Mesendoderm (in vitro differentiated cells): ENCODE data around the gene FAAP20.

ENCODE experiments used
- DNase-seq: peaks from one replicate; pipeline ENCODE4 v3.0.0; 2013
- H2AK5ac ChIP-seq: 2 replicates; pipeline ENCODE4 v1.6.1; 2013; ENCODE audit warnings: low read length, inconsistent platforms
- H2BK120ac ChIP-seq: 2 replicates; pipeline ENCODE4 v1.6.1; 2013; ENCODE audit warnings: low read depth, mild to moderate bottlenecking, low read length, moderate library complexity, mixed read lengths
- H2BK15ac ChIP-seq: replicated peaks from 2 replicates; pipeline ENCODE4 v1.6.1; 2013; ENCODE audit warnings: low read depth, mild to moderate bottlenecking, moderate library complexity
- H2BK5ac ChIP-seq: 2 replicates; pipeline ENCODE4 v1.6.1; 2013; ENCODE audit warnings: low read length, inconsistent platforms
- H3K18ac ChIP-seq: 2 replicates; pipeline ENCODE4 v1.6.1; 2013; ENCODE audit warnings: mild to moderate bottlenecking, low read length, mixed read lengths
- H3K23ac ChIP-seq: one replicate; pipeline ENCODE4 v1.6.1; 2013; ENCODE audit warnings: low read length
- H3K27ac ChIP-seq: 2 replicates; pipeline ENCODE4 v1.5.1; 2013; ENCODE audit warnings: low read depth, mild to moderate bottlenecking, inconsistent platforms, low read length, moderate library complexity
- H3K27me3 ChIP-seq: 2 replicates; pipeline ENCODE4 v1.6.1; 2013; ENCODE audit warnings: low read length, control low read depth, mild to moderate bottlenecking, inconsistent platforms; ENCODE audit not compliant: insufficient read depth, poor library complexity
- H3K36me3 ChIP-seq: 2 replicates; pipeline ENCODE4 v1.6.1; 2013; ENCODE audit warnings: low read length, inconsistent platforms; ENCODE audit not compliant: control insufficient read depth, insufficient read depth
- H3K4ac ChIP-seq: one replicate; pipeline ENCODE4 v1.6.1; 2013; ENCODE audit warnings: low read depth, mild to moderate bottlenecking, low read length, moderate library complexity
- H3K4me1 ChIP-seq: 2 replicates; pipeline ENCODE4 v1.6.1; 2013; ENCODE audit warnings: low read depth, low read length, inconsistent platforms; ENCODE audit not compliant: control insufficient read depth
- H3K4me2 ChIP-seq: 2 replicates; pipeline ENCODE4 v1.6.1; 2013; ENCODE audit warnings: low read length
- H3K4me3 ChIP-seq: 2 replicates; pipeline ENCODE4 v1.5.1; 2013; ENCODE audit warnings: mild to moderate bottlenecking, low read length
- H3K56ac ChIP-seq: one replicate; pipeline ENCODE4 v1.6.1; 2013; ENCODE audit warnings: low read length
- H3K79me1 ChIP-seq: 2 replicates; pipeline ENCODE4 v1.6.1; 2013; ENCODE audit warnings: low read length, inconsistent platforms
- H3K79me2 ChIP-seq: 2 replicates; pipeline ENCODE4 v1.6.1; 2013; ENCODE audit warnings: mild to moderate bottlenecking, low read length; ENCODE audit not compliant: control insufficient read depth, insufficient read depth
- H3K9ac ChIP-seq: 2 replicates; pipeline ENCODE4 v1.6.1; 2013; ENCODE audit warnings: low read length, inconsistent platforms
- H4K5ac ChIP-seq: one replicate; pipeline ENCODE4 v1.6.1; 2013; ENCODE audit warnings: low read length
- H4K8ac ChIP-seq: one replicate; pipeline ENCODE4 v1.6.1; 2013; ENCODE audit warnings: low read depth, mild to moderate bottlenecking, control low read depth, low read length, moderate library complexity
- WGBS: extraction: QIAGEN DNeasy Blood & Tissue Kit; methylation state at CpG from one replicate; pipeline ENCODE4 v1.1.7; 2013; ENCODE audit warnings: low lambda C conversion rate, missing lambda C conversion rate; ENCODE audit not compliant: insufficient coverage; ENCODE audit errors: extremely low coverage; 5-methylcytosine and 5-hydroxymethylcytosine counted together

Gene FAAP20

DNA sequence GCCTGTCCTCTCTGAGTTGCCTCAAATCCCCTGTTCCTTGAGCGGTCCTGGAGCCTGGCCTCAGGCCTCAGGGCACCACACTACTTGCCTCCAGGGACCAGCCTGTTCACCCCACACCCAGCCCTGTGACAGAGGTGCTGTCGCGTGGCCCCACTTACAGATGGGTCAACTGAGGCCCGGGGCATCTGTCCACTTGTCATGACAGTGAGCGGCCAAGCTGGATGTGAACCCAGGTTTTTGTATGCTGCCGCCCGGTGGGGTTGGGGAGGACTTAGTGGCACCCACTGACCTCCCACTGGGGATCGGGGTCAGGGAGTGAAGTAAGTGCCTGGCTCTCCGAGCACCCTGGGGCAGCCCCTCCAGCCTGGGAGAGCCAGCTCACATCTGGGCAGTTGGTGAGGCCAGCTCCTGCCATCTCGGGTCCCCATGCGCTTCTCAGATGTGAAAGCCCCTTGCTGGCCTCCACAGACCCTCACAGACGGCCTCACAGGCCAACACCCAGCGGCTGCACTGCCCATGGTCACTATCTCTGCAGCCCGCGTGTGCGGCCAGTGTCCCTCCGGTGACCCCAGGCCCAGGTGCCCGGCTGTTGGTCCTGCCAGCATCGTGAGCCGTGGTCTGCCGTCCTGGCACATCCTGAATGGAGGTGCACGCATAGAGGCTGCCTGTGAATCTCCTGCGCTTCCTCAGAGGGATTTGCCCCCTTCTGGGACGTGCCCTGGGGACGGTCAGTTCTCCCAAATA lies 9.3 kb upstream of the FAAP20 start:
- DNase-seq = no peak
- peak overlapping the region; percentile 94 for H3K9ac ChIP-seq
- H3K56ac ChIP-seq = peak overlapping the region; percentile 99
- H4K5ac ChIP-seq = no peak overlapping the region
- H4K8ac ChIP-seq = no peak overlapping the region
- peak overlapping the region; percentile 97 for H3K4me2 ChIP-seq
- H3K23ac ChIP-seq = no peak overlapping the region
- H3K4me3 ChIP-seq = no peak overlapping the region
- peak overlapping the region; percentile 88 for H2AK5ac ChIP-seq
- no peak overlapping the region for H2BK5ac ChIP-seq
- no peak overlapping the region for H3K4ac ChIP-seq
- WGBS = no CpG with 5 or more reads among the region's 25 CpGs
- no peak overlapping the region for H3K18ac ChIP-seq
- H3K79me2 ChIP-seq = no peaks in the 10 kb centered on the region
- no peaks in the 10 kb centered on the region for H3K36me3 ChIP-seq
- no peaks in the 10 kb centered on the region for H3K27me3 ChIP-seq
- no peak overlapping the region for H3K27ac ChIP-seq
- H3K79me1 ChIP-seq = no peaks in the 10 kb centered on the region
- no peak overlapping the region for H2BK15ac ChIP-seq
- no peak overlapping the region for H2BK120ac ChIP-seq
- H3K4me1 ChIP-seq = peaks cover 1% of the 10 kb centered on the region

DNA sequence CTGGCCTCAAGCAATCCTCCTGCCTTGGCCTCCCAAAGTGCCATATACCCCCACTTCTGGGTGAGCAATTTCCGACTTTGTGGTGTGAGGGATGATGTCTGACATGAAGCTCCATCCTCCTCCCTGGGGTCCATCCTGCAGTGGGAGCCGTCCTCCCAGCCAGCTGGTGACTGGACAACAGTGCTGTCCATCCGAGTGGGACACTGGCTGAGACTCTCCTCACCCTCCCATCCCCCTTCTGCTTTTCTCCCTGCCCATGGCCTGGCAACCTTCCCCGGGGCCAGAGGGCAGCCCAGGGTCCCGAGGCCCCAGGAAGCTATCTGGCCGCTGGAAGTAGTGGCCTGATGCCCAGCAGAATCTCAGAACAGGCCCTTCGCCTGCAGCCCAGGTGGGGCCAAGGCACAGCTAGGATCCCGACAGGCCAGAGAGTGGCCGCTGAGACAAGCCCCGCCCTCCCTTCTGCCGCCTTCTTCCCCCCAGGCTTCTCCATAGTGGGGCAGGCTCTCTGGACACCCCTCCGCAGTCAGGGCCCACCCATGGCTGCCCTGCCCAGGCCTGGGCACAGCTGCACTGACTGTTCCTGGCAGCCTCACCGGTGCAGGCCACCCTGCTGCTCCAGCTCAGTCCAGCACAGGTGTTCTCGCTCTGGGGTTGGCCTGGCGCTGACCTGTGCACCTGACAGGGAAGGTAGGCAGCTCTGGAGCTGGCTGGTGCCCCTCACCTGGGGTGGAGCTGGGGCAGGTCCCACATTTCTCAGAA lies 8.4 kb upstream of the FAAP20 start:
- Histone ChIP-seq H4K5ac (no peak overlapping the region), H3K18ac (no peak overlapping the region), H3K56ac (no peak overlapping the region), H3K4me1 (peaks cover 1% of the 10 kb centered on the region), H3K27me3 (no peaks in the 10 kb centered on the region), H3K4me3 (no peak overlapping the region), H3K27ac (no peak overlapping the region), H3K79me2 (no peaks in the 10 kb centered on the region), H3K4ac (no peak overlapping the region), H3K36me3 (no peaks in the 10 kb centered on the region), H3K4me2 (no peak overlapping the region), H3K23ac (no peak overlapping the region), H4K8ac (no peak overlapping the region), H3K79me1 (no peaks in the 10 kb centered on the region), H2BK120ac (no peak overlapping the region), H2BK15ac (no peak overlapping the region), H2AK5ac (no peak overlapping the region), H3K9ac (no peak overlapping the region), H2BK5ac (no peak overlapping the region)
- WGBS = no CpG with 5 or more reads among the region's 15 CpGs
- DNase-seq = no peak

DNA sequence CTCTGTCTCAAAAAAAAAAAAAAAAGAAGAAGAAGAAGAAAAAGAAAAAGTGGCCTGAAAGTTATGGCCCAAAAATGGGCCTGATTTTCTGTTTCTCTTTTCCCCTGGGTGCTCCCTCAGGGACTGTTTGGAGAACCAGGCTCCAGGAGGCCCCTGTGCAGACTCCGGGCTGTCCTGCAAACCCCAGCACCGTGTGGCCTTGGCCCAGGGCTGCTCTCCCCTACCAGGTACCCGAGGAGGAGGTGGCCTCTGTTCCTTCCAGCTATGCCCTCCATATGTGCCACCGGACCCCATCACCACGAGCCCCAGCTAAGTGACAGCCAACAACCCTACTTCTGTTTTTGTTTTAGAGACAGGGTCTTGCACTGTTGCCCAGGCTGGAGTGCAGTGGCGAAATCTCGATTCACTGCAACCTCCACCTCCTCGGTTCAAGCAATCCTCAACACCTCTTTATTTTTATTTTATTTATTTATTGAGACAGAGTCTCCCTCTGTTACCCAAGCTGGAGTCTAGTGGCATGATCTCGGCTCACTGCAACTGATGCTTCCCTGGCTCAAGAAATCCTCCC lies 7.5 kb upstream of the FAAP20 start:
- WGBS = no CpG with 5 or more reads among the region's 9 CpGs
- H3K27ac ChIP-seq = no peak overlapping the region
- no peak overlapping the region for H3K23ac ChIP-seq
- no peak overlapping the region for H3K18ac ChIP-seq
- no peak overlapping the region for H4K5ac ChIP-seq
- no peak for DNase-seq
- H2BK5ac ChIP-seq = no peak overlapping the region
- no peak overlapping the region for H3K4me3 ChIP-seq
- no peak overlapping the region for H3K4me2 ChIP-seq
- no peak overlapping the region for H2BK120ac ChIP-seq
- no peak overlapping the region for H3K9ac ChIP-seq
- H4K8ac ChIP-seq = no peak overlapping the region
- H3K56ac ChIP-seq = no peak overlapping the region
- no peaks in the 10 kb centered on the region for H3K36me3 ChIP-seq
- H3K4ac ChIP-seq = no peak overlapping the region
- H3K4me1 ChIP-seq = peaks cover 1% of the 10 kb centered on the region
- H3K27me3 ChIP-seq = no peaks in the 10 kb centered on the region
- H3K79me2 ChIP-seq = no peaks in the 10 kb centered on the region
- H3K79me1 ChIP-seq = no peaks in the 10 kb centered on the region
- no peak overlapping the region for H2AK5ac ChIP-seq
- no peak overlapping the region for H2BK15ac ChIP-seq

DNA sequence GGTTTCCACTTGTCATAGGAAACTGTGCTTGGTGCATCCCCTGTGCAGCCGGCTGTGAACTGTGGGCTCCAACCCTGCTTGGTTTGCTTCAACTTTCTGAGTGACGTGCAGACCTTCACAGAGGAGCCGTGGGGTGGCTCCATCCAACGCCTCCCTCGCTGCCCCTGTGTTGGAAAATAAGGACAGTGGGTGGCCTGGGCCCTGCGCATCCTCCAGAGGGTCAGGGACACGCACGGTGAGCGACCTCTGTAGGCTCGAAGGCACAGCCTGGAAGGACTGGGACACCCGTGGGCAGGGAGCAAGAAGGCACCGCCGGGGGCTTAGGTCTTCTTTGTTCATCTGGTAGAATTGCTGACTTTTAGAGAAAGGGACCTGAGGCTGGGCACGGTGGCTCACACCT lies 6.5 kb upstream of the FAAP20 start:
- Histone ChIP-seq H3K79me2 (no peaks in the 10 kb centered on the region), H3K79me1 (no peaks in the 10 kb centered on the region), H4K5ac (no peak overlapping the region), H2AK5ac (no peak overlapping the region), H3K9ac (no peak overlapping the region), H3K4me1 (peaks cover 1% of the 10 kb centered on the region), H4K8ac (no peak overlapping the region), H3K4me3 (no peak overlapping the region), H3K23ac (no peak overlapping the region), H3K4me2 (no peak overlapping the region), H3K27ac (no peak overlapping the region), H3K27me3 (no peaks in the 10 kb centered on the region), H3K4ac (no peak overlapping the region), H3K18ac (no peak overlapping the region), H2BK120ac (no peak overlapping the region), H2BK5ac (no peak overlapping the region), H3K56ac (no peak overlapping the region), H2BK15ac (no peak overlapping the region), H3K36me3 (no peaks in the 10 kb centered on the region)
- WGBS = no CpG with 5 or more reads among the region's 14 CpGs
- DNase-seq = no peak

DNA sequence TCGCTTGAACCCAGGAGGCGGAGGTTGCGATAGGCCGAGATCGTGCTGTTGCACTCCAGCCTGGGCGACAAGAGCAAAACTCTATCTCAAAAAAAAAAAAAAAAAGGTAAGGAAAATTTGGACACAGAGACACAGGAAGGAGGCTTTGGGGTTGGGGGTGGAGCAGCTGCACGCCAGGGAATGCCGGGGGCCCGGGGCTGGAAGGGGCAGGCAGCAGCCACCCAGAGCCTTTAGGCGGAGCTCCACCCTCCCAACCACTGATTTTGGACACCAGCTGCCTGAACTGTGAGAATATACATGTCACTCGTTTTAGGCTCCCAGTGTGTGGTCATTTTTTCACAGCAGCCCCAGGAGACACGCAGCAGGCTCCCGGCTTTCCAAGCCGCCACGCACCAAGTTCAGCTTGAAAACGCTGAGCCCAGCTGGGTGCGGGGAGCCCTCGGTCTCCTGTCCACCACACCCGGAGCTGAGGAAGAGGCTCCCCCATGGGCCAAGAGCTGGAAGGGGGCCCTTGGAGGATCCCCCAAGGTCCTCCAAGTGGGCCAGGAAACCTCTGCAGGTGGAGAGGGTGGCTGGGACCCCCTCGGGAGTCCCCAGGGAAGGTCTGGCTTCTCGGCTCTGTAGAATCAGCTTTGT lies 5.9 kb upstream of the FAAP20 start:
- no peaks in the 10 kb centered on the region for H3K27me3 ChIP-seq
- no peak overlapping the region for H2BK120ac ChIP-seq
- peak overlapping the region; percentile 7 for H3K56ac ChIP-seq
- no peak for DNase-seq
- H2AK5ac ChIP-seq = no peak overlapping the region
- H3K27ac ChIP-seq = no peak overlapping the region
- no peaks in the 10 kb centered on the region for H3K79me1 ChIP-seq
- no peak overlapping the region for H3K23ac ChIP-seq
- H4K8ac ChIP-seq = no peak overlapping the region
- H4K5ac ChIP-seq = no peak overlapping the region
- no peak overlapping the region for H3K4me2 ChIP-seq
- WGBS = no CpG with 5 or more reads among the region's 21 CpGs
- H2BK15ac ChIP-seq = no peak overlapping the region
- no peak overlapping the region for H3K18ac ChIP-seq
- H3K4me3 ChIP-seq = no peak overlapping the region
- H3K4ac ChIP-seq = no peak overlapping the region
- H3K79me2 ChIP-seq = no peaks in the 10 kb centered on the region
- H3K4me1 ChIP-seq = peaks cover 1% of the 10 kb centered on the region
- H2BK5ac ChIP-seq = no peak overlapping the region
- H3K9ac ChIP-seq = no peak overlapping the region
- no peaks in the 10 kb centered on the region for H3K36me3 ChIP-seq
